WTC11 (cell line): Measurements from ENCODE around the gene RNF128.

Experiments used
- HMGXB4 ChIP-seq: sonication (generic); formaldehyde crosslinking; IDR thresholded peaks from 2 replicates; pipeline ENCODE4 v1.8.1; 2023; ENCODE audit warnings: mild to moderate bottlenecking, moderate library complexity, missing genetic modification reagents
- TF ChIP-seq, protein P1 (sequence below): sonication (generic); formaldehyde crosslinking; IDR thresholded peaks from 2 replicates; pipeline ENCODE4 v1.8.1; 2022; ENCODE audit warnings: mild to moderate bottlenecking, moderate library complexity, missing genetic modification reagents
- TF ChIP-seq, protein P2 (sequence below): fragments of 200-600 bp; IDR thresholded peaks from 2 replicates; pipeline ENCODE4 v1.8.0; 2022; ENCODE audit warnings: antibody characterized with exemption

DNA sequence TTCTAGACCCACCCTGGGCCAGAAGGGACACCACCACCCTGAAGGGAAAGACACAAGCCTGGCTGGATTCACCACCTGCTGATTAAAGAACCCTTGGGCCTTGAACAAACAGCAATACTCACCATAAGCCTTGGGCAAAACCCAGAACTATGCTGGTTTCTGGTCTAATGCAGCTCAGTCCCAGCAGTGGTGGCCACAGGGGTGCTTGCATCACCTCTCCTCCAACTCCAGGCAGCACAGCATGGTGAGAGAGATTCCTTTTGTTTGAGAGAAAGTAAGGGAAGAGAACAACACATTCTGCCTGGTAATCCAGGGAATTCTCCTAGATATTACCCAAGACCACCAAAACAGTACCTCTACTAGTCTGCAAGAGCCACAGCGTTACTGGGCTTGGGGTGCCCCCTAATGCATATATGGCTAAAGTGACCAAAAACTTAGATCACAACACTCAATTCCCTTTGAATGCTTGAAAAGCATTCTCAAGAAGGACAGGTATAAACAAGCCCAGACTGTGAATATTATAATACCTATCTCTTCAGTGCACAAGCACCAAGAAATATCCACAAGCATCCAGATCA, 25.7 kb downstream of the RNF128 start:
- TF ChIP-seq, protein P1, sequence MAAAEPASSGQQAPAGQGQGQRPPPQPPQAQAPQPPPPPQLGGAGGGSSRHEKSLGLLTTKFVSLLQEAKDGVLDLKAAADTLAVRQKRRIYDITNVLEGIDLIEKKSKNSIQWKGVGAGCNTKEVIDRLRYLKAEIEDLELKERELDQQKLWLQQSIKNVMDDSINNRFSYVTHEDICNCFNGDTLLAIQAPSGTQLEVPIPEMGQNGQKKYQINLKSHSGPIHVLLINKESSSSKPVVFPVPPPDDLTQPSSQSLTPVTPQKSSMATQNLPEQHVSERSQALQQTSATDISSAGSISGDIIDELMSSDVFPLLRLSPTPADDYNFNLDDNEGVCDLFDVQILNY (CRISPR knock-in tag) = no peak
- no peak for TF ChIP-seq HMGXB4 (CRISPR knock-in tag)
- TF ChIP-seq, protein P2, sequence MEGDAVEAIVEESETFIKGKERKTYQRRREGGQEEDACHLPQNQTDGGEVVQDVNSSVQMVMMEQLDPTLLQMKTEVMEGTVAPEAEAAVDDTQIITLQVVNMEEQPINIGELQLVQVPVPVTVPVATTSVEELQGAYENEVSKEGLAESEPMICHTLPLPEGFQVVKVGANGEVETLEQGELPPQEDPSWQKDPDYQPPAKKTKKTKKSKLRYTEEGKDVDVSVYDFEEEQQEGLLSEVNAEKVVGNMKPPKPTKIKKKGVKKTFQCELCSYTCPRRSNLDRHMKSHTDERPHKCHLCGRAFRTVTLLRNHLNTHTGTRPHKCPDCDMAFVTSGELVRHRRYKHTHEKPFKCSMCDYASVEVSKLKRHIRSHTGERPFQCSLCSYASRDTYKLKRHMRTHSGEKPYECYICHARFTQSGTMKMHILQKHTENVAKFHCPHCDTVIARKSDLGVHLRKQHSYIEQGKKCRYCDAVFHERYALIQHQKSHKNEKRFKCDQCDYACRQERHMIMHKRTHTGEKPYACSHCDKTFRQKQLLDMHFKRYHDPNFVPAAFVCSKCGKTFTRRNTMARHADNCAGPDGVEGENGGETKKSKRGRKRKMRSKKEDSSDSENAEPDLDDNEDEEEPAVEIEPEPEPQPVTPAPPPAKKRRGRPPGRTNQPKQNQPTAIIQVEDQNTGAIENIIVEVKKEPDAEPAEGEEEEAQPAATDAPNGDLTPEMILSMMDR = no peak
